ENCODE data around the gene FAM209B. TPM values are rescaled to one million over a fixed set of nuclear protein-coding genes. Genes with fewer than 3 reads are reported as not detected.
"Not testable (repeated sequence)": the region's sequence is repeated elsewhere in the genome, so short reads cannot be mapped to it uniquely, and the experiment has no call there.

FAM209B gene, protein sequence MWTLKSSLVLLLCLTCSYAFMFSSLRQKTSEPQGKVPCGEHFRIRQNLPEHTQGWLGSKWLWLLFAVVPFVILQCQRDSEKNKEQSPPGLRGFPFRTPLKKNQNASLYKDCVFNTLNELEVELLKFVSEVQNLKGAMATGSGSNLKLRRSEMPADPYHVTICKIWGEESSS
- 0.19 TPM for polyA plus RNA-seq
- long read RNA-seq, donor 1, result 0 reads
- long read RNA-seq, donor 2, result 0 reads
- long read RNA-seq, donor 3, result 0 reads
- long read RNA-seq, donor 4, result 0 reads
- long read RNA-seq, donor 5, result 0 reads
- long read RNA-seq, donor 6, result 0 reads
- long read RNA-seq, donor 7, result 0 reads
- long read RNA-seq, donor 8, result 0 reads
- long read RNA-seq, donor 9, result 0 reads
- long read RNA-seq, donor 10, partial matches to known transcripts, result 0 of 1 reads
- long read RNA-seq, donor 10, other reads (novel, unspliced or antisense), result 0 of 1 reads
- long read RNA-seq, donor 11, result 0 reads

DNA sequence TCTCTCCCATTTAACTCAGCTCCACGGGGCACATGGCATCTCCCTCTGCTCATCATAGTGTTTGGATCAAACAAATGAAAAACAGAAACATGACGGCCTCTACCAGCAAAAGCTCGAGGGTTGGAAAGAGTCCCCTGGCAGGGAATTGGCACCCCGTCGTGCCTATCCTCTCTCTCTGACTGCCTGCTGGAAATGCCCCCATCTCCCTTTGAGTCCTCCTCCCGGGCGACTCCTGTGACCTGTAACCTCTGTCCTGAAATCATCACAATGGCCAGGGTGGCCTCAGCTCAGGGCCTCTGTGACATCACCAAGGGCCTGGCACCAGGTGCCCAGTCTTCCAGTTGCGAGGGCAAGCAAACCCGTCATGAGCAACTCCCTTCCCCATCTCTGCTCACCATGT is at the start of gene FAM209B:
FAM209B (plus strand) TSS at position 301 of the 400 bp plus-strand sequence; CDS start at position 397, 96 bp downstream.
- DNase-seq; H3K9me3 ChIP-seq (ENCODE audit: control insufficient read depth, low read depth, low read length); H3K4me1 ChIP-seq (ENCODE audit: control insufficient read depth, insufficient read depth, low read length); H3K27ac ChIP-seq (ENCODE audit: low read length); H3K27me3 ChIP-seq (ENCODE audit: control insufficient read depth, insufficient read depth, low read length); H3K36me3 ChIP-seq (ENCODE audit: control insufficient read depth, insufficient read depth, low read length); H3K4me3 ChIP-seq (ENCODE audit: low read length): not testable (repeated sequence)
- WGBS (ENCODE audit: insufficient coverage, low lambda C conversion rate), result no CpG with 5 or more reads among the region's 9 CpGs

DNA sequence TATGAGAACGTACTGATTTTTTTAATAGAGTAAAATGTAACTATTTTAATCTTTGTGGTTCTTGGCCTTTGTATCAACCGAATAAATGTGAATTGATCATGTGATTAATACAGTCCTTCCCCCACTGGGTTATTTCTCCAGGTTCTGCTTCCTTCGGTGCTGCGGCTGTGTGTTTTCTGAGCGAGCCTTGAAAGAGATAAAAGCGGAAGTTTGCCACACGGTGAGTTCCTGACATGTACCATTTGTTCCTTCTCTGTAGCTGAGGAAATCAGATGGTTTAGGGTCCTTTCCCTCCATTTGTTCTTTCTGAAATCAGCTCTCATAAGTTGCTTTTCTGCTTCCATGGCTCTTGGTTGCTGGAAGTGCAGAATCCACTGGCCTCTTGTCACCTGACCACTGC is 49.1 kb upstream of the FAM209B start:
- peaks cover 77% of the 10 kb centered on the region for H3K36me3 ChIP-seq (ENCODE audit: control insufficient read depth, insufficient read depth, low read length)

DNA sequence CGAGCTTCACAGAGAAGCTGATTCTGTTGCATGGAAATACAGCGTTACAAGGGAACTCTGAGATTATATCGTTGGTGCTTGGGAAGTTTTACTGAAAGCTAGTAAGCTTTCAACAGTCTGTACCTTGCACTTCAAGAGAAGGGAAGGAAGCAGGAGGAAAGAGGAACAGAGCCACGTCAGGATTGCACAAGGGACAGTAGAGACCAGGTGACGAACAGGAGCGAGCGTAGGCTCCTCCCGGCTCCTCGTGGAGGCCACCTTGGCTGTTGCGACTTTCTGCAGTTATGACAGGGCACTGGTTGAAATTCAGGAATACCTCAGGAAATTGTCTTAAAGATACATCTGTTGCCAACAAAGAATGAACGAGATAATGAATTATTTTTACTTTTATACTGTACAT is 45.8 kb upstream of the FAM209B start:
- WGBS (ENCODE audit: insufficient coverage, low lambda C conversion rate), result 100% methylated on average over 1 of the region's 11 CpGs
- H3K27ac ChIP-seq (ENCODE audit: low read length), result no peak overlapping the region
- no peak overlapping the region for H3K4me3 ChIP-seq (ENCODE audit: low read length)
- no peak for DNase-seq
- no peaks in the 10 kb centered on the region for H3K4me1 ChIP-seq (ENCODE audit: control insufficient read depth, insufficient read depth, low read length)
- peaks cover 59% of the 10 kb centered on the region for H3K36me3 ChIP-seq (ENCODE audit: control insufficient read depth, insufficient read depth, low read length)
- no peaks in the 10 kb centered on the region for H3K9me3 ChIP-seq (ENCODE audit: control insufficient read depth, low read depth, low read length)
- no peaks in the 10 kb centered on the region for H3K27me3 ChIP-seq (ENCODE audit: control insufficient read depth, insufficient read depth, low read length)

More for the DNA sequence above, 49.1 kb upstream of the FAM209B start:
- no peaks in the 10 kb centered on the region for H3K9me3 ChIP-seq (ENCODE audit: control insufficient read depth, low read depth, low read length)
- no peak overlapping the region for H3K27ac ChIP-seq (ENCODE audit: low read length)
- 100% methylated on average over 2 of the region's 7 CpGs for WGBS (ENCODE audit: insufficient coverage, low lambda C conversion rate)
- H3K27me3 ChIP-seq (ENCODE audit: control insufficient read depth, insufficient read depth, low read length), result no peaks in the 10 kb centered on the region
- DNase-seq, result no peak
- H3K4me3 ChIP-seq (ENCODE audit: low read length), result no peak overlapping the region
- H3K4me1 ChIP-seq (ENCODE audit: control insufficient read depth, insufficient read depth, low read length), result no peaks in the 10 kb centered on the region

DNA sequence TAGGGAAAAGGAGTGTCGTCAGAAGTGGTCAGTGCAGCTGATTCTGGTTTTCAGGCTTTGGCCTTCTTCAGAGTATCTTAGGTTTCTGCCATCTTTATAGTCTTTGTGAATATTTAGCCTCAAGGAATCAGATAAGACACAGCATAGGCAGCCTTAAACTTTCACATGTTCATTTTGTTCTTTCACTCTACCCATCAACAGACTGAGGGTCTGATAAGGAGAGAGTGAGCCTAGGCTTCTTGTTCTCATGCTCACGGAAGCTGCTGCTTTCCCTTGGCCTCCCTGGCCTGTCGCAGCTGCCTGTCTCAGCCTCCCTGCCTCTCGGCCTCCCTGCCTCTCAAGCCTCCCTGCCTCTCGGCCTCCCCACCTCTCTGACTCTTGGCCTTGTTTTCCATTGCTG is 44.5 kb upstream of the FAM209B start:
- no peaks in the 10 kb centered on the region for H3K4me1 ChIP-seq (ENCODE audit: control insufficient read depth, insufficient read depth, low read length)
- no peak overlapping the region for H3K27ac ChIP-seq (ENCODE audit: low read length)
- DNase-seq, result no peak
- WGBS (ENCODE audit: insufficient coverage, low lambda C conversion rate), result 100% methylated on average over 1 of the region's 5 CpGs
- H3K4me3 ChIP-seq (ENCODE audit: low read length), result no peak overlapping the region
- no peaks in the 10 kb centered on the region for H3K27me3 ChIP-seq (ENCODE audit: control insufficient read depth, insufficient read depth, low read length)
- peaks cover 55% of the 10 kb centered on the region for H3K36me3 ChIP-seq (ENCODE audit: control insufficient read depth, insufficient read depth, low read length)
- no peaks in the 10 kb centered on the region for H3K9me3 ChIP-seq (ENCODE audit: control insufficient read depth, low read depth, low read length)

DNA sequence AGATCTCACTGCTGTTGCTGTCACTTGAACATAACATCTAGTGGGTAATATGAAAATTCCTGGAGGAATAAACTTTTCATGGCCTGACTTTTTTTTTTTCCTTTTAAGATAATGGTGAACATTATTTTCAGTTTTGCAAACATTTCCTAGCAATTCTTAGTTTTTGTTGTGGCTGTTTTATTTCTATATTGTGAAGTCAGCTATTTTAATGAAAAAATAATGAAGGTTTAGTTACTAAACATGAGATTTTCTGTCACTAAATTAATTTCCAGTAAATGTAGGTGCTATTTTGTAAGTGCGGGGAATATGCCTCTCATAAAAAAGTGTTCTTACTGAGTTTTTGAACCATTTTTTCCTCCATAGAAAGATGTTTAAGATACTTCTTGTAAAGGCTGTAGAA is 31.9 kb upstream of the FAM209B start:
- Histone ChIP-seq H3K4me1 (ENCODE audit: control insufficient read depth, insufficient read depth, low read length) (no peaks in the 10 kb centered on the region), H3K4me3 (ENCODE audit: low read length) (no peak overlapping the region), H3K27ac (ENCODE audit: low read length) (no peak overlapping the region), H3K9me3 (ENCODE audit: control insufficient read depth, low read depth, low read length) (no peaks in the 10 kb centered on the region), H3K36me3 (ENCODE audit: control insufficient read depth, insufficient read depth, low read length) (peaks cover 20% of the 10 kb centered on the region), H3K27me3 (ENCODE audit: control insufficient read depth, insufficient read depth, low read length) (no peaks in the 10 kb centered on the region)
- WGBS (ENCODE audit: insufficient coverage, low lambda C conversion rate), result 80% methylated on average over 1 of the region's 1 CpG
- DNase-seq, result no peak

DNA sequence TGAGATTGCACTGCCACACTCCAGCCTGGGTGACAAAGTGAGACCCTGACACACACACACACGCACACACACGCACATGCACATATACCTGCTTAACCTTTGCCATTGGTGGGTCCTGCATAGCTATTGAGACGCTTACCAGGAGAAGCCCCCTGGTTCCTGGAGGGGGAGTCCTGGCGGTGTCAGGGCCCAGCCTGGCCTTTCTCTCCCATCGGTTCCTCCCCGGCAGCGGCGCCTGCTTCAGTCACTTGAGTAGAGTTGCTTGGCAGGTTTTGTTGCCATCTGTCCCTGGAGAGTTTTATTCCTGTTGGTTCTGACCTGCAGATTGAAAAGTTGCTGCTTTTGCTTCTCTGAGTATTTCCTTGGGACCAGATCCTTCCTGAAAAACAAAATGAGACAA is 29.1 kb upstream of the FAM209B start:
- 100% methylated on average over 1 of the region's 8 CpGs for WGBS (ENCODE audit: insufficient coverage, low lambda C conversion rate)
- Histone ChIP-seq H3K27me3 (ENCODE audit: control insufficient read depth, insufficient read depth, low read length) (no peaks in the 10 kb centered on the region), H3K36me3 (ENCODE audit: control insufficient read depth, insufficient read depth, low read length) (peaks cover 12% of the 10 kb centered on the region), H3K27ac (ENCODE audit: low read length) (no peak overlapping the region), H3K4me1 (ENCODE audit: control insufficient read depth, insufficient read depth, low read length) (no peaks in the 10 kb centered on the region), H3K9me3 (ENCODE audit: control insufficient read depth, low read depth, low read length) (no peaks in the 10 kb centered on the region), H3K4me3 (ENCODE audit: low read length) (no peak overlapping the region)
- no peak for DNase-seq

DNA sequence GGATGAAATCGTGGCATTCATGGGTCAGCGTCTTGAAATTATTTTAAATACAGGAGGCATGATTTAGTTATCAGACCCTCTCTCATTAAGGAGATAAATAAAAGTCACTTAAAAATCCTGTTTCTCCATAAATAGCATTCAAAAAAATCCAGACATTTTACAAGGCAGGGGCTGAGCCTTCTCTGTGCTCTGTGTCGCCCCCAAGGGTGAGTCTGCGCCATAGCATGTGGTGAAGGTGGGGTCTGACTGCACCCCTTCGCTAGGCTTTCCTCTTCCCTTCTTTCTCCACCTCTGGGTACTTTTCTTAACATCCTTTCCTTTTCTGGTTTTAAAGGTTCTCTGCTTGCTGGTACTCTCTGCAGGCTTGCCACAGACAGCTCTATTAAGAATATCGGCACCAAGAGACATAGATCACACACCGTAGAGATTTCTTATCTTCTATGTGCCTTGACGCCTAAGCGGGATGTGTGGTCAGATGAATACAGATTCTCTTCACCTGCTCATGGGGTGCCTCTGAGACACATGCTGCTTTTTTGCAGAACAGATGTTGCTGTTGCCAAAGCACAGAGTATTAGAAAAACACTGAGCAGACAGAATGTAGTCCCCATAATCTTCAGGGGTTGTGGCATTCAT is 28.6 kb upstream of the FAM209B start:
- WGBS (ENCODE audit: insufficient coverage, low lambda C conversion rate), result 83% methylated on average over 1 of the region's 9 CpGs

DNA sequence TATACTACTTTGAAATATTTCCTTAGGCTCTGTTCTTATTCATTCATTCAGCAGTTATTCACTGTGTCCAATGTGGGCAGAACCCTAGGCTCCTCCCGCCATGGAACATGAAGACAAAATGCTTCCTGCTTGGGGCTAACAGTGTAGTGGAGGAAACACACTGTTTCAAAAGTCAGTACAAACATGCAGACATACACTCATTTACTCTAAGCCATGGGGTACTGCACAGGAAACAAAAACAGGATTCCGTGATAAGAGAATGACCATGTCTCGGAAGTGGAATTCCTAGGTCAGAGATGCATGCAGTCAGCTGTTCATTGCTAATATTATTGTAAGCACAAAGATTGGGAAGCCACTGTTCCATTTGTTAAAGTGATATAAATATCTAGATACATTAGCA is 26.9 kb upstream of the FAM209B start:
- no CpG with 5 or more reads among the region's 3 CpGs for WGBS (ENCODE audit: insufficient coverage, low lambda C conversion rate)
- H3K9me3 ChIP-seq (ENCODE audit: control insufficient read depth, low read depth, low read length), result no peaks in the 10 kb centered on the region

More for the DNA sequence above, 28.6 kb upstream of the FAM209B start:
- Histone ChIP-seq H3K9me3 (ENCODE audit: control insufficient read depth, low read depth, low read length) (no peaks in the 10 kb centered on the region), H3K27me3 (ENCODE audit: control insufficient read depth, insufficient read depth, low read length) (no peaks in the 10 kb centered on the region), H3K4me3 (ENCODE audit: low read length) (no peak overlapping the region), H3K4me1 (ENCODE audit: control insufficient read depth, insufficient read depth, low read length) (no peaks in the 10 kb centered on the region), H3K36me3 (ENCODE audit: control insufficient read depth, insufficient read depth, low read length) (peaks cover 12% of the 10 kb centered on the region), H3K27ac (ENCODE audit: low read length) (no peak overlapping the region)
- no peak for DNase-seq

DNA sequence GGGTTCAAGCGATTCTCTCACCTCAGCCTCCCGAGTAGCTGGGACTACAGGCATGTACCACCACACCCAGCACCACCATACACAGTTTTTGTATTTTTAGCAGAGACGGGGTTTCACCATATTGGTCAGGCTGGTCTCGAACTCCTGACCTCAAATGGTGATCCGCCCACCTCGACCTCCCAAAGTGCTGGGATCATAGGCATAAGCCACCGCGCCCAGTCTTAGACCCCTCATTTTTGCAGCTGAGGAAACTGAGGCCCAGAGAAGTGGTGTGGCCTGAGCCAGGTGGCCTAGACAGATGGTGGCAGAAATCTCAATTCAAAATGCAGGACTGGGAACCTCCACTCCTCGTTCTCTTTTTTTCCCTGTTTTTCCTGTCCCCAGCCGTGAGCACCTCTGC is 21.1 kb upstream of the FAM209B start:
- Histone ChIP-seq H3K4me3 (ENCODE audit: low read length) (no peak overlapping the region), H3K27me3 (ENCODE audit: control insufficient read depth, insufficient read depth, low read length) (no peaks in the 10 kb centered on the region), H3K4me1 (ENCODE audit: control insufficient read depth, insufficient read depth, low read length) (no peaks in the 10 kb centered on the region), H3K36me3 (ENCODE audit: control insufficient read depth, insufficient read depth, low read length) (peaks cover 29% of the 10 kb centered on the region), H3K27ac (ENCODE audit: low read length) (no peak overlapping the region), H3K9me3 (ENCODE audit: control insufficient read depth, low read depth, low read length) (no peaks in the 10 kb centered on the region)
- no peak for DNase-seq
- WGBS (ENCODE audit: insufficient coverage, low lambda C conversion rate), result no CpG with 5 or more reads among the region's 10 CpGs

More for the DNA sequence above, 26.9 kb upstream of the FAM209B start:
- Histone ChIP-seq H3K36me3 (ENCODE audit: control insufficient read depth, insufficient read depth, low read length) (peaks cover 12% of the 10 kb centered on the region), H3K4me1 (ENCODE audit: control insufficient read depth, insufficient read depth, low read length) (no peaks in the 10 kb centered on the region), H3K27ac (ENCODE audit: low read length) (no peak overlapping the region), H3K4me3 (ENCODE audit: low read length) (no peak overlapping the region), H3K27me3 (ENCODE audit: control insufficient read depth, insufficient read depth, low read length) (no peaks in the 10 kb centered on the region)
- DNase-seq, result no peak

DNA sequence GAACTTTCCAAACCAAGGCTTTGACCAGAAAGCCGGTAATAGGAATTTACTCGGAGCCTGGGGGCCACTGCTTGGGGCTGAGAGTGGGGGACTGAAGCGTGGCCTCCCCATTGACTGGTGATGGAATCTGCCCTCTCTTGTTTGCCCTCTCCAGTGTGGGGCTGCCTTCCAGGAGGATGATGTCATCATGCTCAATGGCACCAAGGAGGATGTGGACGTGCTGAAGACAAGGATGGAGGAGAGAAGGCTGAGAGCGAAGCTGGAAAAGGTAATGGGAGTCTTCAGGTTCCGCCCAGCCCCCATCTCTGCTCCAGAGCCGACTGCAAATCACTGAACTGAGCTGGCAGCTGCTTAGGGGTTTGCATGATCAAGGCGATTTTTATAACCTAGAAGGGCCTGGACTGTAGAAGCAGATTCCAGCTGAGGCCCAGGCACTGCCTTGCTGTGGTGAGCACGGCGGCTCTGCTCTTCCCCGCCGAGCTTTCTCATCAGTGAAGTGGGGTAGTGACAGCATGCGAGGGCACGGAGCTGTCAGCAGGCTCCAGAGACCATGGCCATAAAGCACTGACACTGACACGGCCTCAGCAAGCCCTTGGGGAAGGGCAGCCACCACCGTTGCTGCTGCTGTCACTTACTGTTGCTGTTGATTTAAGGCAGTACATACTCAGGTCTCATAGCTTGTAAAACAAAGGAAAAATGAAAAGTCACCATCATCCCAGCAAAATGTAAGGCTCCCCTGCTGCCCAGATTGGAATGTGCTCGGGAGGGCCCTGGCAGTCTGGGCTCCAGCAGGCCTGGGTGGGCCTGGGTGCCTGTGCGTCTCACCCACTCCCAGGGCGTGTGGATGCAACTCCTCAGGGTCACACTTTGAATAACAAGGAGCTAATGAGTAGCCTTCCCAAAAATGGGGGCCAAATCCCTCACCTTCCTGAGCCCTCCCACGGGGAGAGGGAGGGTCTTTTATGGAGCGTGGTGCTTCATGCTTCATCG is 19.6 kb upstream of the FAM209B start:
- Histone ChIP-seq H3K9me3 (ENCODE audit: control insufficient read depth, low read depth, low read length) (no peaks in the 10 kb centered on the region), H3K4me3 (ENCODE audit: low read length) (no peak overlapping the region), H3K27ac (ENCODE audit: low read length) (no peak overlapping the region), H3K4me1 (ENCODE audit: control insufficient read depth, insufficient read depth, low read length) (no peaks in the 10 kb centered on the region), H3K27me3 (ENCODE audit: control insufficient read depth, insufficient read depth, low read length) (no peaks in the 10 kb centered on the region), H3K36me3 (ENCODE audit: control insufficient read depth, insufficient read depth, low read length) (peaks cover 42% of the 10 kb centered on the region)
- no peak for DNase-seq
- WGBS (ENCODE audit: insufficient coverage, low lambda C conversion rate), result no CpG with 5 or more reads among the region's 22 CpGs

Data from large intestine (tissue), 12 donors.